Kidney glomerular epithelial cell (primary cell): Measurements from ENCODE around the gene ZNF583.

Experiments used
- DNase-seq: peaks from one replicate; lab custom pipeline; 2025; lab: John Stamatoyannopoulos, UW

The ZNF583 gene

GRCh38 chr19:56474308-56474707 is 70.2 kb downstream of the ZNF583 start:
- no peak for DNase-seq

GRCh38 chr19:56476093-56476492 is 72.0 kb downstream of the ZNF583 start:
- DNase-seq = no peak
